Choroid plexus epithelial cell (primary cell): ENCODE measurements around the gene LARP4.
A peak's percentile ranks its signal among the peaks of the same experiment; 100 is the strongest.

ENCODE experiments used
- DNase-seq: peaks from one replicate; pipeline ENCODE4 v3.0.0-alpha.2; 2010; ENCODE audit warnings: low read depth
- H3K4me3 ChIP-seq: 2 replicates; pipeline ENCODE4 v1.5.1; 2011; ENCODE audit warnings: low read depth, mild to moderate bottlenecking, control low read depth, low read length, moderate library complexity
- CTCF ChIP-seq: conservative IDR thresholded peaks from 2 replicates; pipeline ENCODE4 v1.5.1; 2011; ENCODE audit warnings: low read depth, mild to moderate bottlenecking, control low read depth, inconsistent platforms, low read length, moderate library complexity

The LARP4 gene

GRCh38 chr12:50507930-50508329 is 107.2 kb downstream of the LARP4 start:
- TF ChIP-seq CTCF: no peak
- no peak overlapping the region for H3K4me3 ChIP-seq
- no peak for DNase-seq

GRCh38 chr12:50508414-50508813 is 107.7 kb downstream of the LARP4 start:
- H3K4me3 ChIP-seq: no peak overlapping the region
- DNase-seq: no peak
- TF ChIP-seq CTCF: no peak

- H3K4me3 ChIP-seq: no peak overlapping the region
- TF ChIP-seq CTCF: no peak
- DNase-seq: no peak
Observed at GRCh38 chr12:50508970-50509663, 108.4 kb downstream of the LARP4 start.

- DNase-seq: no peak
- no peak overlapping the region for H3K4me3 ChIP-seq
- TF ChIP-seq CTCF: no peak
Observed at GRCh38 chr12:50514526-50515276, 114.0 kb downstream of the LARP4 start.

- H3K4me3 ChIP-seq: no peak overlapping the region
- no peak for TF ChIP-seq CTCF
- no peak for DNase-seq
Observed at GRCh38 chr12:50515587-50515986, 114.9 kb downstream of the LARP4 start.

- TF ChIP-seq CTCF: no peak
- DNase-seq: peak; percentile 66
- no peak overlapping the region for H3K4me3 ChIP-seq
Observed at GRCh38 chr12:50517421-50518048, 116.8 kb downstream of the LARP4 start.

GRCh38 chr12:50518090-50518489 is 117.4 kb downstream of the LARP4 start:
- H3K4me3 ChIP-seq: no peak overlapping the region
- no peak for TF ChIP-seq CTCF

More at GRCh38 chr12:50518090-50518489, 117.4 kb downstream of the LARP4 start:
- no peak for DNase-seq
